Cortex of kidney (tissue), 1 donor: ENCODE results near the gene MSI2.

ENCODE experiments used
- DNase-seq: peaks from one replicate; lab custom pipeline; 2025; lab: John Stamatoyannopoulos, UW

The MSI2 gene

GRCh38 chr17:57599271-57600045 is 343.1 kb downstream of the MSI2 start:
- no peak for DNase-seq

DNA sequence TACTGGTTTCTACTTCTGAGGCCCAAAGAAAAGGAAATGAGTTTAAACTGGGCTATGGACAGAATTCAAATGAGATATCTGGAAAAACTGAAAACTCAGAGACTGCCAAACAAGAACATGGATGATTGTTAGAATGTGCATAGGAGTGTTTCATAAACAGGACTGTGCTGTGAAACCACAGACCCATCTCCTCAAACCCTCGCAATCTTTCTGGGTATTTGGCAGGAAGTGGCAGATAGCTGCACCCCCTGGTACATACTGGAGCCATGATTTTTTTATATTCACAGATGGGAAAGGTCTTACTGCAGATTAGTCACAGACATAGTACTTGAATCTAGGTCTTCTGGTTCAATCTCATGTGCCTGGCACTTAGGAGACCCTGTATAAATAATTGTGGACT is 343.8 kb downstream of the MSI2 start:
- DNase-seq: no peak

- no peak for DNase-seq
These were observed 344.9 kb downstream of the MSI2 start for GRCh38 chr17:57601143-57601735.

DNA sequence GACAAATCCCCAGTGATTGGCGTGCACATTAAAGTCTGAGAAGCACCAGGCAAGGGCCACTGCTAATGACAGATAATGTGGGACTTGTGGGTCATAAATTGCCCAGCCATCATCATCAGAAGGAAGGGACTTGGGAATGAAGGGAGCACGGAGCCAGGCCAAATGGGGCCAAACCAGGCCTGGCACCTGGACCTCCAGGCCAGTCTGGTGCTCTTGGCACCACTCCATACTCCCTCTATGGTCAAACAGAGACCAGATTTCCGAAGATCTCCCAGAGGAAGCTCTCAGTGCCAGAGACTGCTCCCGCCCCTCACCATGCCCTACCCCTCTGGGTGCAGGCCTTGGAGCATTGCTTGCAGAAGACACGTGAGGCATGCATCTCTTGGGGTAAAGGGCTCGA is 346.6 kb downstream of the MSI2 start:
- no peak for DNase-seq

- DNase-seq: no peak
These were observed 347.2 kb downstream of the MSI2 start for GRCh38 chr17:57603546-57603945.

DNA sequence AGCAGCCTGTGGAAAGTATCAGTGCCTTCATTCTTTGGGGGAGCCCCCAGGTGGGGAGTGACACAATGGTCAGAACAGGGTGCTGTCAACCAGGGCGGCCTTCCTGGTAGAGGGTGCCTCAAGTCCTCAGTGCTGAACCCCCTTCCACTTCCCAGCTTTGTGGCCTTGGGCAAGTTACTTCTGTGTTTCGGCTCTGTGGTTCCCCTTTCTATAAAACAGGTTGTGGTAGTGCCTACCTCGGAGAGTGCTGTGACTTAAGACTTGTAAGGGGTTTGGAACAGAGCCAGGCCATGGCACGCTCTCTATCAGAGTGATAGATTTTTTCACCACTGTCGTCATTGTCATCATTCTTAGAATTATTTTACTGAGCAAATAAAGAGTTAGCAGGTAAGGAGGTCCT is 347.7 kb downstream of the MSI2 start:
- DNase-seq: no peak

- no peak for DNase-seq
These were observed 348.7 kb downstream of the MSI2 start for GRCh38 chr17:57604771-57605674.

DNA sequence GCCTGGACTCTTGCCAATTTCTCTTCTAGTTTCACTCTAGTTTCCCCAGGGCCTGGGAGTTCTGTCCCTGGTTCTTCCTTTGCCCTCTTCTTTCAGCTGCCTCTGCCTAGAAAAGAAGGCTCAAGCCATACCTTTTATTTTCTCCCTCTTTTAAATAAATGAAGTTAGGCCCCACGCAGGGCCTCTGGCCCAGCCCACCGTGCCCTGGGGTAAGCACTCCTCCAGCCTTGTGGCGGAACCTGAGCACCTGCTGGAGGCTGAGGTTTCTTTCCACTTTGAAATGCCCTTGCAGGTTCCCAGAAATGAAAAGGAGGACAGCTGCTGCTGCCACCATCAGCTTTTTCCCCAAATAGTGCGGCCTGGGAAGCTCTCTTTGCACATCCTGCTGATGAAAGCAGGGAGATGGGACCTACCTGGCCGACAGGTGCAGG is 349.4 kb downstream of the MSI2 start:
- DNase-seq: no peak

- DNase-seq: no peak
These were observed 350.0 kb downstream of the MSI2 start for GRCh38 chr17:57606111-57606875.

GRCh38 chr17:57607553-57608120 is 351.3 kb downstream of the MSI2 start:
- no peak for DNase-seq

DNA sequence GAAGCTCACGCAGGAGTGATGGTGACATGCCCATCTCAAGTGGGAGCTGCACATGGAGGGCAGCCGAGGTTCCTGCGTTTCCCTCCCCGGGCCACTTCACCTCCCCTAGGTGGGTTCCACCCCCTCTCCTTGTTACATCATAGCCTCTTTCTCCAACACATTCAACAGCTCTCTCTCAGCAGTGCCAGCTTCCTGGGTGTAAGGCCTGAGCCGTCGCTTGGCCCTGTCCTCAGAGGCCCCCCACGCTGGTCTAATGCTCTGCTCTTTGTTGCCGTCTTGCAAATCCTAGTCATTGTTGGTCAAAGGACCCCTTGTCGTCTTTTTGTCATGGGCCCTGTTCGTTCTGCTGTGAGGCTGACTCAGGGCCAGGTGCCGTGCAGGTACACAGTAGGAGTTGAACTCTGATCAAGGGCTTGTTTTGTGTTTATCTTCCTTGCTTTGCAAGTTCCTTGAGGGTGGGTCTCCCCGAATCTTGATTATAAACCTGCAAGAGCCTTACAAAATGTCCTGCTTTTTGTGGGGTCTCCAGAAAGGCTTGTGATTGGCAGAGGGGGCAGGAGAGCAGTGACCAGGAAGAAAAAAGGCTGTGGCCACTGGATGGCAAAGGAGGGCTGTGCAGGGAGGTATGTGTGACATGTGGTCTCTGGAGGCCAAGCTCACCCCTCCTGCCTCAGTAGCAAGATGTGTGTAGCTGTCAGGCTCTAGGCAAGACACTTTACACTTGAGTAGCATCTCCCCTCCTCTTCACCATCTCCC is 352.2 kb downstream of the MSI2 start:
- DNase-seq: no peak

- no peak for DNase-seq
These were observed 353.0 kb downstream of the MSI2 start for GRCh38 chr17:57609125-57609877.

GRCh38 chr17:57609878-57610270 is 353.6 kb downstream of the MSI2 start:
- DNase-seq: no peak

GRCh38 chr17:57612202-57613071 is 356.1 kb downstream of the MSI2 start:
- DNase-seq: no peak

DNA sequence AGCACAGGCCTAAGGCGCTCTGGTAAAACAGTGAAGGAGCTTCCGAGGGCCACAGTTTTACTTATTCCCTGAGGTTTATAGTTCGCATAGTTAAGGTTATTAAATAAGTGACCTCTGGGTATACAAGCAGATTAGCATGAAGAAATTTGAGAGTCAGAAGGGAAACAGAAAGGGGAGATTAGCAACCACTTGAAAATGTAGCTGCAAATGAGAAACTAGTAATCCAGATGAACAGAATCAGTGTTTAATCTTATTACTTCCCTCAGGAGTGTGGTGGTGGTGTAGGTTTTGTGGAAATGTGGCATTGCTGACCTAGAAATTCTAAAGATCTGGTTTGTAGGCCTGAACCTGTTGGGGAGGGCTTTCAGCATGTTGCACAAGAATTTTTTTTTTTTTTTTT is 358.4 kb downstream of the MSI2 start:
- no peak for DNase-seq

DNA sequence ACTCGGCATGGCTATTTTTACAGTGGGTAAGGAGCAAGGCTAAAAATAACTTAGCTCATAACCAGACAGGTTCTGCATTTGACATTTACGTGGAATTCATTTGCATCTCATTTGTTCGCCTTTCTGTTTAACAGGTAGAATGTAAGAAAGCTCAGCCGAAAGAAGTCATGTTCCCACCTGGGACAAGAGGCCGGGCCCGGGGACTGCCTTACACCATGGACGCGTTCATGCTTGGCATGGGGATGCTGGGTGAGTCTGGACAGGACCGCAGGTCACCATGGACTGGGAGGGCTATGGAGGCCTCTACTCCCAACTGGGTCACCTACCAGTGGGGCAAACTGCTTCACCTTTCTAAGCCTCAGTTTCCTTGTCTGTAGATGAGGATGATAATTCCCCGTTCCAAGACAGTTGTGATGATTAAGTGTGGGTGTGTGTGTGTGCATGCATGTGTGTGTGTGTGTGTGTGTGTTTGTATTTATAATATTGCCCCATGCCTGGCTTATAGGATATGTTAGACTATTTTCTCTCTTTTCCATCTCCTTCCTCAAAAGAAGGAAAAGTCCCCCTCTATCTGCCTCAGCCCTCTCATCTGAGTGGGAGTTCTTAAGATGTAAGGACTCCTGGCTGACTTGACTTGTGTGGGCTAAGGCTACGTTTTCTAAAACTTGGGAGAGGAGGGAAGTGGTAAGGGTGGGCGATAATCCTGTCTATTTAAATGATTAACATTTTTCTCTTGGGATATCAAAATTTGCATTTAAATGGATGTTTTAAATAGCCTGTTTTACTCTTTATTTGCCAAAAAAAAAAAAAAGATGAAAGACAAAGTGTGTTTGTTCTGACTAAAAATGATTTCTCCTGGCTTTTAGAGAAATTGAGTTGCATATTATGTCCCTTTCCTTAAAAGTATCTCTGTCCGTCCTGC is 359.8 kb downstream of the MSI2 start:
- no peak for DNase-seq

DNA sequence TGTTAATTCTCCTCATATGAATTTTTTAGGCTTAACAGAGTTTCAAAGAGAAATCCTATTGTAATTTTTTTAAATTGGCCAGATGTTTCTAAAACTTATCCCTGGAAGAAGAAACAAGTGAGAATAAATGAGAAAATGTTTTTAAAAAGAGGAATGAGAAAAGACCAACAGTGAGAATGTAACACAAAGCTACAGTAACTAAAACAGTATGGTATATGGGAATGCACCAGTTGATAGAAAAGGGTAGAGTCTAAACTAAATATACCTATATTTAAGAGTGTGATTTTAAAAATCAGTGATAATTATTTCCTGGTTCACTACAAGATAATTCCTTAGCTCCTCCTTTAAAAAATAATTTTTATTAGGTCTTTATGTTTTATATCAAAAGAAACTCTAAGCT is 360.9 kb downstream of the MSI2 start:
- DNase-seq: no peak
